OCI-LY1 (cell line): Measurements from ENCODE around the gene PEX7.

Source experiments
- H2AFZ ChIP-seq: fragments of 200-600 bp; sonication (generic), shearing (Covaris generic); 2 replicates; pipeline ENCODE4 v1.6.0; 2014; ENCODE audit warnings: antibody characterized with exemption, mild to moderate bottlenecking, low read length
- H3F3A ChIP-seq: fragments of 200-600 bp; sonication (generic), shearing (Covaris generic); 2 replicates; pipeline ENCODE4 v1.6.0; 2014; ENCODE audit warnings: mild to moderate bottlenecking, antibody characterized with exemption, low read length, moderate library complexity; ENCODE audit not compliant: insufficient read depth
- H3K27ac ChIP-seq: fragments of 200-600 bp; sonication (generic); 2 replicates; pipeline ENCODE4 v1.5.1; 2014; ENCODE audit warnings: low read length, mixed run types, mild to moderate bottlenecking, low read depth; ENCODE audit not compliant: poor library complexity, severe bottlenecking
- H3K27me3 ChIP-seq: fragments of 200-600 bp; sonication (generic); 2 replicates; pipeline ENCODE4 v1.6.0; 2014; ENCODE audit warnings: antibody characterized with exemption, mild to moderate bottlenecking, low read length, moderate library complexity; ENCODE audit not compliant: insufficient read depth
- H3K36me3 ChIP-seq: fragments of 200-600 bp; sonication (generic); 2 replicates; pipeline ENCODE4 v1.6.1; 2014; ENCODE audit warnings: mild to moderate bottlenecking, antibody characterized with exemption, low read length, moderate library complexity, mixed read lengths; ENCODE audit not compliant: insufficient read depth
- H3K4me1 ChIP-seq: fragments of 200-600 bp; sonication (generic); 2 replicates; pipeline ENCODE4 v1.5.1; 2014; ENCODE audit warnings: mild to moderate bottlenecking, low read length, moderate library complexity; ENCODE audit not compliant: insufficient read depth, severe bottlenecking
- H3K4me2 ChIP-seq: fragments of 200-600 bp; sonication (generic), shearing (Covaris generic); 2 replicates; pipeline ENCODE4 v1.6.1; 2014; ENCODE audit warnings: low read length
- H3K4me3 ChIP-seq: fragments of 200-600 bp; sonication (generic); 2 replicates; pipeline ENCODE4 v1.5.1; 2014; ENCODE audit warnings: low read length, low read depth, mild to moderate bottlenecking, mixed read lengths; ENCODE audit not compliant: poor library complexity, severe bottlenecking
- H3K79me2 ChIP-seq: fragments of 200-600 bp; shearing (Covaris generic); 2 replicates; pipeline ENCODE4 v1.6.1; 2016; ENCODE audit warnings: mixed run types, low read length, mixed read lengths; ENCODE audit not compliant: insufficient read depth
- H3K9ac ChIP-seq: fragments of 200-600 bp; sonication (generic), shearing (Covaris generic); 2 replicates; pipeline ENCODE4 v1.6.1; 2014; ENCODE audit warnings: mild to moderate bottlenecking, low read length, mixed read lengths
- H3K9me2 ChIP-seq: fragments of 200-600 bp; sonication (generic), shearing (Covaris generic); 2 replicates; pipeline ENCODE4 v1.6.1; 2014; ENCODE audit warnings: low read depth, mild to moderate bottlenecking, low read length, mixed read lengths
- H3K9me3 ChIP-seq: fragments of 200-600 bp; shearing (Covaris generic); 2 replicates; pipeline ENCODE4 v1.6.1; 2014; ENCODE audit warnings: low read length, mixed read lengths
- H4K20me1 ChIP-seq: fragments of 200-600 bp; sonication (generic), shearing (Covaris generic); 2 replicates; pipeline ENCODE4 v1.6.0; 2016; ENCODE audit warnings: mild to moderate bottlenecking, low read length; ENCODE audit not compliant: insufficient read depth
- CTCF ChIP-seq: fragments of 200-600 bp; sonication (generic), shearing (Covaris generic); IDR thresholded peaks from 2 replicates; pipeline ENCODE4 v1.5.1; 2017; ENCODE audit warnings: mild to moderate bottlenecking, antibody characterized with exemption, low read length, moderate library complexity, mixed read lengths
- EZH2 ChIP-seq: fragments of 200-600 bp; sonication (generic), shearing (Covaris generic); IDR thresholded peaks from 2 replicates; pipeline ENCODE4 v1.8.0; 2017; ENCODE audit warnings: borderline replicate concordance, mixed run types, mild to moderate bottlenecking, antibody characterized with exemption, low read length, moderate library complexity, mixed read lengths

Gene PEX7

DNA sequence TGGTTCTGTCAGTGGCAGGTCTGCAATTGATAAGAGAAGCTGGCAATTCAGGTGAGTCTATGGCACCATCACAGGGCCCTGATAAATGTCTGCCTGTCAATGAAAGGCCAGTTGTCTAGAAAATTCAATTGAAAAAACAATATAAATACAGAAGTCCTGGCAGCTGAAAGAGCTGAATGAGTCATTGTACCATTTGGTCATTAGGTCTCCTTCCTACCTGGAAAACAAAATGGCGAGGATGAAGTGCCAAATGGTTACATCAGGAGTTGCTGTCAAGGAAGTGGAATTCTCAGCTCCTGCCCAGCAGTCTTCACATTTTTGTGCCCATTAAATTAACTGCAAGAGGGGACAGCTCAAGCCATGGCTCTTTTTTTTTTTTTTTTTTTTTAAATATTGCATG lies 37.7 kb downstream of the PEX7 start:
- Histone ChIP-seq H3K79me2 (no peaks in the 10 kb centered on the region), H3K4me1 (no peaks in the 10 kb centered on the region), H3K9me3 (no peaks in the 10 kb centered on the region), H4K20me1 (no peaks in the 10 kb centered on the region), H2AFZ (no peak overlapping the region), H3K4me3 (no peak overlapping the region), H3K27me3 (no peaks in the 10 kb centered on the region), H3K4me2 (no peak overlapping the region), H3F3A (no peaks in the 10 kb centered on the region), H3K9ac (no peak overlapping the region), H3K9me2 (no peaks in the 10 kb centered on the region), H3K27ac (no peak overlapping the region), H3K36me3 (no peaks in the 10 kb centered on the region)
- TF ChIP-seq EZH2 = no peak
- no peak for TF ChIP-seq CTCF

GRCh38 chr6:136862662-136863061 lies 40.3 kb downstream of the PEX7 start:
- H3K27ac ChIP-seq = no peak overlapping the region
- no peaks in the 10 kb centered on the region for H4K20me1 ChIP-seq
- H3K4me1 ChIP-seq = no peaks in the 10 kb centered on the region
- H3K4me2 ChIP-seq = no peak overlapping the region
- H3K9me2 ChIP-seq = no peaks in the 10 kb centered on the region
- no peak overlapping the region for H3K9ac ChIP-seq
- no peaks in the 10 kb centered on the region for H3K9me3 ChIP-seq
- H3F3A ChIP-seq = no peaks in the 10 kb centered on the region
- H3K36me3 ChIP-seq = no peaks in the 10 kb centered on the region
- no peaks in the 10 kb centered on the region for H3K79me2 ChIP-seq
- H3K4me3 ChIP-seq = no peak overlapping the region
- H2AFZ ChIP-seq = no peak overlapping the region
- H3K27me3 ChIP-seq = no peaks in the 10 kb centered on the region
- no peak for TF ChIP-seq EZH2
- no peak for TF ChIP-seq CTCF

GRCh38 chr6:136863752-136864151 lies 41.4 kb downstream of the PEX7 start:
- no peak overlapping the region for H2AFZ ChIP-seq
- no peaks in the 10 kb centered on the region for H3K79me2 ChIP-seq
- H3K9ac ChIP-seq = no peak overlapping the region
- H3K27me3 ChIP-seq = no peaks in the 10 kb centered on the region
- H3K4me1 ChIP-seq = no peaks in the 10 kb centered on the region
- H3F3A ChIP-seq = no peaks in the 10 kb centered on the region
- no peak overlapping the region for H3K4me2 ChIP-seq
- H4K20me1 ChIP-seq = no peaks in the 10 kb centered on the region
- H3K27ac ChIP-seq = no peak overlapping the region
- H3K9me2 ChIP-seq = no peaks in the 10 kb centered on the region
- no peaks in the 10 kb centered on the region for H3K36me3 ChIP-seq
- no peak overlapping the region for H3K4me3 ChIP-seq
- no peaks in the 10 kb centered on the region for H3K9me3 ChIP-seq
- no peak for TF ChIP-seq EZH2
- no peak for TF ChIP-seq CTCF
